OCI-LY1 (cell line): ENCODE measurements around the gene FTO.

Experiments
- H2AFZ ChIP-seq: fragments of 200-600 bp; sonication (generic), shearing (Covaris generic); 2 replicates; pipeline ENCODE4 v1.6.0; 2014; ENCODE audit warnings: antibody characterized with exemption, mild to moderate bottlenecking, low read length
- H3F3A ChIP-seq: fragments of 200-600 bp; sonication (generic), shearing (Covaris generic); 2 replicates; pipeline ENCODE4 v1.6.0; 2014; ENCODE audit warnings: mild to moderate bottlenecking, antibody characterized with exemption, low read length, moderate library complexity; ENCODE audit not compliant: insufficient read depth
- H3K27ac ChIP-seq: fragments of 200-600 bp; sonication (generic); 2 replicates; pipeline ENCODE4 v1.5.1; 2014; ENCODE audit warnings: low read length, mixed run types, mild to moderate bottlenecking, low read depth; ENCODE audit not compliant: poor library complexity, severe bottlenecking
- H3K27me3 ChIP-seq: fragments of 200-600 bp; sonication (generic); 2 replicates; pipeline ENCODE4 v1.6.0; 2014; ENCODE audit warnings: antibody characterized with exemption, mild to moderate bottlenecking, low read length, moderate library complexity; ENCODE audit not compliant: insufficient read depth
- H3K36me3 ChIP-seq: fragments of 200-600 bp; sonication (generic); 2 replicates; pipeline ENCODE4 v1.6.1; 2014; ENCODE audit warnings: mild to moderate bottlenecking, antibody characterized with exemption, low read length, moderate library complexity, mixed read lengths; ENCODE audit not compliant: insufficient read depth
- H3K4me1 ChIP-seq: fragments of 200-600 bp; sonication (generic); 2 replicates; pipeline ENCODE4 v1.5.1; 2014; ENCODE audit warnings: mild to moderate bottlenecking, low read length, moderate library complexity; ENCODE audit not compliant: insufficient read depth, severe bottlenecking
- H3K4me2 ChIP-seq: fragments of 200-600 bp; sonication (generic), shearing (Covaris generic); 2 replicates; pipeline ENCODE4 v1.6.1; 2014; ENCODE audit warnings: low read length
- H3K4me3 ChIP-seq: fragments of 200-600 bp; sonication (generic); 2 replicates; pipeline ENCODE4 v1.5.1; 2014; ENCODE audit warnings: low read length, low read depth, mild to moderate bottlenecking, mixed read lengths; ENCODE audit not compliant: poor library complexity, severe bottlenecking
- H3K79me2 ChIP-seq: fragments of 200-600 bp; shearing (Covaris generic); 2 replicates; pipeline ENCODE4 v1.6.1; 2016; ENCODE audit warnings: mixed run types, low read length, mixed read lengths; ENCODE audit not compliant: insufficient read depth
- H3K9ac ChIP-seq: fragments of 200-600 bp; sonication (generic), shearing (Covaris generic); 2 replicates; pipeline ENCODE4 v1.6.1; 2014; ENCODE audit warnings: mild to moderate bottlenecking, low read length, mixed read lengths
- H3K9me2 ChIP-seq: fragments of 200-600 bp; sonication (generic), shearing (Covaris generic); 2 replicates; pipeline ENCODE4 v1.6.1; 2014; ENCODE audit warnings: low read depth, mild to moderate bottlenecking, low read length, mixed read lengths
- H3K9me3 ChIP-seq: fragments of 200-600 bp; shearing (Covaris generic); 2 replicates; pipeline ENCODE4 v1.6.1; 2014; ENCODE audit warnings: low read length, mixed read lengths
- H4K20me1 ChIP-seq: fragments of 200-600 bp; sonication (generic), shearing (Covaris generic); 2 replicates; pipeline ENCODE4 v1.6.0; 2016; ENCODE audit warnings: mild to moderate bottlenecking, low read length; ENCODE audit not compliant: insufficient read depth
- EZH2 ChIP-seq: fragments of 200-600 bp; sonication (generic), shearing (Covaris generic); IDR thresholded peaks from 2 replicates; pipeline ENCODE4 v1.8.0; 2017; ENCODE audit warnings: borderline replicate concordance, mixed run types, mild to moderate bottlenecking, antibody characterized with exemption, low read length, moderate library complexity, mixed read lengths
- TF ChIP-seq, protein P1 (sequence below): fragments of 200-600 bp; sonication (generic), shearing (Covaris generic); IDR thresholded peaks from 2 replicates; pipeline ENCODE4 v1.5.1; 2017; ENCODE audit warnings: mild to moderate bottlenecking, antibody characterized with exemption, low read length, moderate library complexity, mixed read lengths

The FTO gene

DNA sequence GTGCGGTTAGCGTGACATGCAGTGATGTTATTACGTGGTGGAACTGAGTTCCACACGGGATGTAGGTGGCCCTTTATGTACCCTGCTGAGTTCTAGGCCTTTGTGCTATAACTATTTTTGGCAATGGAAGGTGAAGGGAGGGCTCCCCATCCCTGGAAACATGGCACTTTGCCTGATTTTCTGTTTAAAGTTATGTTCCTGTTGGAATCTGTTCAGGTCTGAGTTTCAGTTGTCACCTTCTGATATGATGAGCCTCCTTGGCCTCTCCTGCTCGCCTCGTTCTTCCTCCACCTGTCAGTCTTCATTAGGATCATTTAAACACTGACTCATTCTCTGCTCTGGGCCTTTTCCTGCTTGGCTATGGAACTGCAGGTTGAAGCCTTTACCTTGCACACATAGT, 200.6 kb downstream of the FTO start:
- TF ChIP-seq EZH2, result no peak
- TF ChIP-seq, protein P1, sequence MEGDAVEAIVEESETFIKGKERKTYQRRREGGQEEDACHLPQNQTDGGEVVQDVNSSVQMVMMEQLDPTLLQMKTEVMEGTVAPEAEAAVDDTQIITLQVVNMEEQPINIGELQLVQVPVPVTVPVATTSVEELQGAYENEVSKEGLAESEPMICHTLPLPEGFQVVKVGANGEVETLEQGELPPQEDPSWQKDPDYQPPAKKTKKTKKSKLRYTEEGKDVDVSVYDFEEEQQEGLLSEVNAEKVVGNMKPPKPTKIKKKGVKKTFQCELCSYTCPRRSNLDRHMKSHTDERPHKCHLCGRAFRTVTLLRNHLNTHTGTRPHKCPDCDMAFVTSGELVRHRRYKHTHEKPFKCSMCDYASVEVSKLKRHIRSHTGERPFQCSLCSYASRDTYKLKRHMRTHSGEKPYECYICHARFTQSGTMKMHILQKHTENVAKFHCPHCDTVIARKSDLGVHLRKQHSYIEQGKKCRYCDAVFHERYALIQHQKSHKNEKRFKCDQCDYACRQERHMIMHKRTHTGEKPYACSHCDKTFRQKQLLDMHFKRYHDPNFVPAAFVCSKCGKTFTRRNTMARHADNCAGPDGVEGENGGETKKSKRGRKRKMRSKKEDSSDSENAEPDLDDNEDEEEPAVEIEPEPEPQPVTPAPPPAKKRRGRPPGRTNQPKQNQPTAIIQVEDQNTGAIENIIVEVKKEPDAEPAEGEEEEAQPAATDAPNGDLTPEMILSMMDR, result no peak
- Histone ChIP-seq H2AFZ (no peak overlapping the region), H3K9me3 (no peaks in the 10 kb centered on the region), H3K36me3 (no peaks in the 10 kb centered on the region), H3K4me2 (no peak overlapping the region), H3F3A (no peaks in the 10 kb centered on the region), H3K9me2 (no peaks in the 10 kb centered on the region), H3K4me1 (no peaks in the 10 kb centered on the region), H3K27me3 (no peaks in the 10 kb centered on the region), H3K4me3 (no peak overlapping the region), H4K20me1 (no peaks in the 10 kb centered on the region), H3K27ac (no peak overlapping the region), H3K9ac (no peak overlapping the region), H3K79me2 (no peaks in the 10 kb centered on the region)

DNA sequence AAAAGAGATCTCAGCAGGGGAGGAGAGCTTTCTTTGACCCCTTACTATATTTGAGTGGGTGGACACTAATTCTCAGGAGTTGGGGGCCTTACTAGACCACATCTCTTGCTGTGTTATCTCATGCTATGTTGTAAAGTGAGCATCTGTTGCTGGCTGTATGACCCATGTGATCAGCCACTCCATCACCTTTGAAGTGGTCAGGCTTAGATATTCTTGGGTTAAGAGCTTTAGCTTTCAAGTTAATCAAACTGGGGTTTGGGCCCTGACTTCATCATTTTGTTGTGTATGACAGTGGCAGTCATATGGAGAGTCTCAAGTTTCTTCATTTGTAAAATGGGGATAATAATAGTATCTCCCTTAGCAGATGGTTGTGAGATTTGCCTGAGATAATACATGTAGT, 201.1 kb downstream of the FTO start:
- Histone ChIP-seq H3K9me2 (no peaks in the 10 kb centered on the region), H3K9me3 (no peaks in the 10 kb centered on the region), H3F3A (no peaks in the 10 kb centered on the region), H3K36me3 (no peaks in the 10 kb centered on the region), H3K79me2 (no peaks in the 10 kb centered on the region), H3K27ac (no peak overlapping the region), H3K4me3 (no peak overlapping the region), H3K9ac (no peak overlapping the region), H3K4me2 (no peak overlapping the region), H2AFZ (no peak overlapping the region), H3K4me1 (no peaks in the 10 kb centered on the region), H3K27me3 (no peaks in the 10 kb centered on the region), H4K20me1 (no peaks in the 10 kb centered on the region)
- TF ChIP-seq, protein P1, result no peak
- no peak for TF ChIP-seq EZH2

DNA sequence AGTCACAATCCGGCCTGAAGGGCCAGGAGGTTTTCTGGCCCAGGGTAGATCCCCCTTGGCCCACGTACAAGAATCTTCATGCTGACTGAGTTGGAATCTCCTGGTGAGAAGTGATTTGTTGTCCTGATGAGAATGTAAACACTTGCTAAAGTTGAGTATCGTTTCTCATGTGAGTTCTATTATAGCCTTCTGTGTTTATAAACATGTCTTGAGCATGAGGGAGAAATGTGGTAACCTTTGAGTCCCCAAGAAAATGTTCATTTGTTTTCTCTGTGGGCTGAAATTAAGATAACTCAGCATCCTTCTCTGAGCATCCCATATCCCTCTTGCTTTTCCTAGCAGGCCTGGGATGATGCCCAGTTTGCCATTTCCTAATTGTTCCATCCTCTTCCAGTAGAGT, 204.8 kb downstream of the FTO start:
- H3K9me2 ChIP-seq, result no peaks in the 10 kb centered on the region
- H3K9ac ChIP-seq, result no peak overlapping the region
- H3K36me3 ChIP-seq, result no peaks in the 10 kb centered on the region
- no peak overlapping the region for H2AFZ ChIP-seq
- H3K4me1 ChIP-seq, result no peaks in the 10 kb centered on the region
- H3K27ac ChIP-seq, result no peak overlapping the region
- no peak overlapping the region for H3K4me2 ChIP-seq
- TF ChIP-seq, protein P1, result no peak
- TF ChIP-seq EZH2, result no peak
- H3K79me2 ChIP-seq, result no peaks in the 10 kb centered on the region
- H3F3A ChIP-seq, result no peaks in the 10 kb centered on the region
- H3K27me3 ChIP-seq, result no peaks in the 10 kb centered on the region
- no peak overlapping the region for H3K4me3 ChIP-seq
- no peaks in the 10 kb centered on the region for H4K20me1 ChIP-seq
- no peaks in the 10 kb centered on the region for H3K9me3 ChIP-seq
